A549 (cell line): ENCODE data around the gene PANX1.

Source experiments
- POLR2A ChIP-seq: IDR thresholded peaks from 2 replicates; pipeline ENCODE4 v1.6.1; 2012; ENCODE audit warnings: mild to moderate bottlenecking, low read length
- TF ChIP-seq, protein P1 (sequence below): fragments of >200 bp; sonication (Bioruptor Twin); formaldehyde crosslinking; IDR thresholded peaks from 3 replicates; pipeline ENCODE4 v1.5.1; 2016

DNA sequence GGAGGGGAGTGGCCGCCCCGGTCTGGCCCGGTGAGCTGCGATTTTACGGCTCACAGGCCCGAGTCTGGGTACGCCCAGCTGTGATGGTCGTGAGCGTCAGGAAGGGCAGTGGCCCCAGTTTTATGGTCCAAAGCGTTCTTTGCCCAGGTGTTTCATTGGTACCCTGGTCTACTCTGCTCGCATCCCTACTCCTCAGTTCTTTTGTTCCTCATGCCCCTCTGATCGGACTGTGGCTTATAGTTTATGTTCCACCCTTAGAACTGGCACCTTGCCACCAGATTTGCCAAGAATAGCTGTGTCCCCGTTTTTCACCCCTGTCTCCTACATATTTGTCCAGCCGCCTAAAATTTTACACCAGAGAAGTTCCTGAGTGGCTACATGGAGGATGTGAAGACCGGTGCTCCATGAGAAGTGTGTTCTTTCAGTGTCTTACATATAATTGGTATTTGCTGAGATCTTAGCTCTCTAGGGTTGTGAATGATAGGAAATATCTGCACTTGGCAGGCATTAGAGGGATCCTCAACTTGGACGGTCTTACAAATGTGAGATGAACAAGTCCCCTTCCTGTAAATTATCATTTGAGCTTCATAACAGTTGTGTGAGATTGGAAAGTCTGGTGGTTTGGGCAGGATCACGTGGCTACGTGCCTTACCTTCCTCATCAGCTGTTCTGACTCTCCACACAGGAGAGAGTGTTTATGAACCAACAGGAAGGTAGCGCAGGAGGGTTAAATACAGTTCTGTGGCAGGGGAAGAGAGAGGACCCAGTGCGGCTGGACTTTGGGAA, 1.1 kb downstream of the PANX1 start:
- no peak for TF ChIP-seq POLR2A
- TF ChIP-seq, protein P1, sequence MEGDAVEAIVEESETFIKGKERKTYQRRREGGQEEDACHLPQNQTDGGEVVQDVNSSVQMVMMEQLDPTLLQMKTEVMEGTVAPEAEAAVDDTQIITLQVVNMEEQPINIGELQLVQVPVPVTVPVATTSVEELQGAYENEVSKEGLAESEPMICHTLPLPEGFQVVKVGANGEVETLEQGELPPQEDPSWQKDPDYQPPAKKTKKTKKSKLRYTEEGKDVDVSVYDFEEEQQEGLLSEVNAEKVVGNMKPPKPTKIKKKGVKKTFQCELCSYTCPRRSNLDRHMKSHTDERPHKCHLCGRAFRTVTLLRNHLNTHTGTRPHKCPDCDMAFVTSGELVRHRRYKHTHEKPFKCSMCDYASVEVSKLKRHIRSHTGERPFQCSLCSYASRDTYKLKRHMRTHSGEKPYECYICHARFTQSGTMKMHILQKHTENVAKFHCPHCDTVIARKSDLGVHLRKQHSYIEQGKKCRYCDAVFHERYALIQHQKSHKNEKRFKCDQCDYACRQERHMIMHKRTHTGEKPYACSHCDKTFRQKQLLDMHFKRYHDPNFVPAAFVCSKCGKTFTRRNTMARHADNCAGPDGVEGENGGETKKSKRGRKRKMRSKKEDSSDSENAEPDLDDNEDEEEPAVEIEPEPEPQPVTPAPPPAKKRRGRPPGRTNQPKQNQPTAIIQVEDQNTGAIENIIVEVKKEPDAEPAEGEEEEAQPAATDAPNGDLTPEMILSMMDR, result no peak
